ENCODE data around the gene VPS33A. TPM values are rescaled to one million over a fixed set of nuclear protein-coding genes. Genes with fewer than 3 reads are reported as not detected.

VPS33A gene
- total RNA-seq, 4 donors from 2014 or later = 13.6 to 19.4 (median 15.1) TPM

GRCh38 chr12:122201381-122201780, 64.9 kb downstream of the VPS33A start:
- Histone ChIP-seq H3K4me1 (peaks cover 25% of the 10 kb centered on the region), H3K9me3 (no peaks in the 10 kb centered on the region), H3K4me3 (no peak overlapping the region), H3K36me3 (no peaks in the 10 kb centered on the region), H3K27me3 (peaks cover 44% of the 10 kb centered on the region), H3K27ac (no peak overlapping the region)
- WGBS = 79% methylated on average over 5 of the region's 5 CpGs
- DNase-seq (ENCODE audit: low spot score in 2 of 2) = no peak
- TF ChIP-seq EP300 (IDR thresholded peaks at IDR 0.05) = no peak
- no peak for TF ChIP-seq CTCF (IDR thresholded peaks at IDR 0.05)
- TF ChIP-seq POLR2A (IDR thresholded peaks at IDR 0.05) = no peak
- TF ChIP-seq POLR2AphosphoS5 (IDR thresholded peaks at IDR 0.05) = no peak

- DNase-seq (ENCODE audit: low spot score in 2 of 2) = no peak
- 76% methylated on average over 23 of the region's 24 CpGs for WGBS
- Histone ChIP-seq H3K9me3 (no peaks in the 10 kb centered on the region), H3K4me3 (no peak overlapping the region), H3K27ac (no peak overlapping the region), H3K36me3 (no peaks in the 10 kb centered on the region), H3K27me3 (peaks cover 44% of the 10 kb centered on the region), H3K4me1 (peaks cover 25% of the 10 kb centered on the region)
- TF ChIP-seq CTCF (IDR thresholded peaks at IDR 0.05) (no peak), POLR2AphosphoS5 (IDR thresholded peaks at IDR 0.05) (no peak), EP300 (IDR thresholded peaks at IDR 0.05) (no peak)
Measured at GRCh38 chr12:122200541-122201175, 65.6 kb downstream of the VPS33A start.

- Histone ChIP-seq H3K27ac (no peak overlapping the region), H3K27me3 (peaks cover 44% of the 10 kb centered on the region), H3K4me3 (no peak overlapping the region), H3K4me1 (peaks cover 23% of the 10 kb centered on the region), H3K36me3 (no peaks in the 10 kb centered on the region), H3K9me3 (no peaks in the 10 kb centered on the region)
- WGBS = 92% methylated on average over 27 of the region's 29 CpGs
- DNase-seq (ENCODE audit: low spot score in 2 of 2) = no peak
- TF ChIP-seq POLR2AphosphoS5 (IDR thresholded peaks at IDR 0.05) (no peak), CTCF (IDR thresholded peaks at IDR 0.05) (no peak), EP300 (IDR thresholded peaks at IDR 0.05) (no peak), POLR2A (IDR thresholded peaks at IDR 0.05) (no peak)
Measured at GRCh38 chr12:122199484-122200355, 66.6 kb downstream of the VPS33A start.

DNA sequence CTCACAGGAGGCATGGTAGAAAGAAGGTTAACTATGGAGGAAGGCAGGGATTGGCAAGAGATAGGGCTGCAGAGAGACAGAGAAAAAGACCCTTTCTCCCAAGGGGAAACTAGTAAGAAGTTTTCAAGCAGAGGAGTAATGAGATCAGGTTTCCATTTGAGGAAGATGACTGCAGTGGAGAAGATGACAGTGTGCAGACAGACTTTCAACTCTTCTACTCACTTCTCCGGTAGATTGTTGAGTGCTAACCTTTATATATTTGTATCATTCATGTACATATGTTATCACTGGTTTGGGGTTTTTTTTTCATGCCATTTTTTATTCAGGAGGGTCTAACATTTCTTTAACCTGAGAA, 68.7 kb downstream of the VPS33A start:
- Histone ChIP-seq H3K9me3 (no peaks in the 10 kb centered on the region), H3K27ac (no peak overlapping the region), H3K4me3 (no peak overlapping the region), H3K27me3 (peaks cover 37% of the 10 kb centered on the region), H3K36me3 (no peaks in the 10 kb centered on the region), H3K4me1 (peaks cover 2% of the 10 kb centered on the region)
- DNase-seq (ENCODE audit: low spot score in 2 of 2) = no peak
- WGBS = 44% methylated on average over 1 of the region's 1 CpG
- TF ChIP-seq POLR2A (IDR thresholded peaks at IDR 0.05) (no peak), EP300 (IDR thresholded peaks at IDR 0.05) (no peak), CTCF (IDR thresholded peaks at IDR 0.05) (no peak), POLR2AphosphoS5 (IDR thresholded peaks at IDR 0.05) (no peak)

DNA sequence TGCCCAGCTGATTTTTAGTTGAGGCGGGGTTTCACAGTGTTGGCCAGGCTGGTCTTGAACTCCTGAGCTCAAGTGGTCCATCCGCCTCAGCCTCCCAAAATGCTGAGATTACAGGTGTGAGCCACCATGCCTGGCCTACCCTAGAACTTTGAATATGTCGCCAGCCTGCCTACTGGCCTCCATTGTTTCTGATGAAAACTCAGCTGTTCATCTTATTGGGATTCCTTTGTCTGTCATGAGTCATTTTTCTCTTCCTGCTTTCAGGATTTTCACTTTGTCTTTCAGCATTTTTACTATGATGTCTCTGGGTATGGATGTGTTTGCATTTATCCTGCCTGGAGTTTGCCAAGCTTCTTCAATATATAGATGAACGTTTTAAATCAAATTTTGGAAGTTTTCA, 70.9 kb downstream of the VPS33A start:
- 83% methylated on average over 3 of the region's 4 CpGs for WGBS
- H3K36me3 ChIP-seq = no peaks in the 10 kb centered on the region
- no peaks in the 10 kb centered on the region for H3K9me3 ChIP-seq
- no peak overlapping the region for H3K4me3 ChIP-seq
- TF ChIP-seq CTCF (IDR thresholded peaks at IDR 0.05) (no peak), POLR2A (IDR thresholded peaks at IDR 0.05) (no peak), EP300 (IDR thresholded peaks at IDR 0.05) (no peak), POLR2AphosphoS5 (IDR thresholded peaks at IDR 0.05) (no peak)
- no peak for DNase-seq (ENCODE audit: low spot score in 2 of 2)
- H3K4me1 ChIP-seq = no peaks in the 10 kb centered on the region
- H3K27ac ChIP-seq = no peak overlapping the region
- peaks cover 32% of the 10 kb centered on the region for H3K27me3 ChIP-seq
